HEK293 (cell line): Measurements from ENCODE around the gene ACTG1.

ENCODE experiments used
- CTCF ChIA-PET: fragments of 350-600 bp; formaldehyde crosslinking; extraction: SDS; loops from one replicate; lab custom pipeline; 2021; ENCODE audit warnings: antibody characterized with exemption; lab: Yijun Ruan, JAX
- POLR2A ChIA-PET: fragments of 300-600 bp; formaldehyde crosslinking; extraction: SDS; loops from one replicate; lab custom pipeline; 2020; ENCODE audit warnings: antibody characterized with exemption, inconsistent platforms; lab: Yijun Ruan, JAX
- H3K27ac ChIP-seq: fragments of 200-500 bp; sonication (Bioruptor generic); 2 replicates; pipeline ENCODE4 v1.5.1; 2014; ENCODE audit warnings: low read depth, low read length, control low read depth, inconsistent platforms; ENCODE audit errors: extremely low read depth
- H3K36me3 ChIP-seq, 2 experiments: fragments of 200-500 bp in 1 of 2; sonication (Bioruptor generic) in 1 of 2; 1 replicate in 1 of 2; 2 replicates in 1 of 2; pipeline ENCODE4 v1.5.1; 2014 to 2017; ENCODE audit warnings: inconsistent platforms in 2 of 2, low read length in 2 of 2; ENCODE audit not compliant: control insufficient read depth in 2 of 2, insufficient read depth in 1 of 2
- H3K4me1 ChIP-seq: fragments of 200-500 bp; sonication (Bioruptor generic); 2 replicates; pipeline ENCODE4 v1.5.1; 2014; ENCODE audit warnings: mild to moderate bottlenecking, low read length, inconsistent platforms; ENCODE audit not compliant: control insufficient read depth, insufficient read depth
- H3K4me3 ChIP-seq: 2 replicates; pipeline ENCODE4 v1.5.1; 2011; ENCODE audit warnings: low read depth, mild to moderate bottlenecking, control low read depth, low read length, moderate library complexity
- H3K9me3 ChIP-seq: fragments of 200-500 bp; sonication (Bioruptor generic); 2 replicates; pipeline ENCODE4 v1.5.1; 2014; ENCODE audit warnings: low read depth, low read length, inconsistent platforms; ENCODE audit not compliant: control insufficient read depth, insufficient read depth
- FEZF1 ChIP-seq: fragments of 450-650 bp; formaldehyde crosslinking; IDR thresholded peaks from 2 replicates; pipeline ENCODE4 v1.5.1; 2016; ENCODE audit warnings: missing biosample characterization, missing genetic modification characterization
- GLIS1 ChIP-seq: fragments of 450-650 bp; formaldehyde crosslinking; IDR thresholded peaks from 2 replicates; pipeline ENCODE4 v1.5.1; 2016; ENCODE audit warnings: missing biosample characterization, missing genetic modification characterization
- MZF1 ChIP-seq: fragments of 450-650 bp; formaldehyde crosslinking; IDR thresholded peaks from 2 replicates; pipeline ENCODE4 v1.5.1; 2017; ENCODE audit warnings: missing biosample characterization, missing genetic modification characterization, borderline replicate concordance
- PRDM1 ChIP-seq: fragments of 450-650 bp; formaldehyde crosslinking; IDR thresholded peaks from 2 replicates; pipeline ENCODE4; 2016; ENCODE audit warnings: missing biosample characterization, missing genetic modification characterization
- ZBTB1 ChIP-seq: fragments of 450-650 bp; formaldehyde crosslinking; IDR thresholded peaks from 2 replicates; pipeline ENCODE4 v1.5.1; 2016; ENCODE audit warnings: missing biosample characterization, missing genetic modification characterization
- ZBTB20 ChIP-seq: fragments of 450-650 bp; formaldehyde crosslinking; IDR thresholded peaks from 2 replicates; pipeline ENCODE4 v1.5.1; 2016; ENCODE audit warnings: missing biosample characterization, missing genetic modification characterization
- ZBTB7A ChIP-seq: fragments of 450-650 bp; formaldehyde crosslinking; IDR thresholded peaks from 2 replicates; pipeline ENCODE4 v1.5.1; 2016; ENCODE audit warnings: low read depth, missing biosample characterization, missing genetic modification characterization
- ZEB2 ChIP-seq: fragments of 450-650 bp; formaldehyde crosslinking; IDR thresholded peaks from 2 replicates; pipeline ENCODE4 v1.5.1; 2016; ENCODE audit warnings: missing biosample characterization, missing genetic modification characterization
- ZFP41 ChIP-seq: fragments of 450-650 bp; formaldehyde crosslinking; IDR thresholded peaks from 2 replicates; pipeline ENCODE4 v1.5.1; 2016; ENCODE audit warnings: missing biosample characterization, missing genetic modification characterization, borderline replicate concordance
- ZIC2 ChIP-seq: fragments of 450-650 bp; formaldehyde crosslinking; IDR thresholded peaks from 2 replicates; pipeline ENCODE4 v1.5.1; 2016; ENCODE audit warnings: missing biosample characterization, missing genetic modification characterization
- ZNF157 ChIP-seq: fragments of 450-650 bp; formaldehyde crosslinking; IDR thresholded peaks from 2 replicates; pipeline ENCODE4 v1.5.1; 2016; ENCODE audit warnings: missing biosample characterization, missing genetic modification characterization
- ZNF423 ChIP-seq: fragments of 450-650 bp; formaldehyde crosslinking; IDR thresholded peaks from 2 replicates; pipeline ENCODE4 v1.5.1; 2016; ENCODE audit warnings: missing biosample characterization, missing genetic modification characterization
- ZNF555 ChIP-seq: fragments of 450-650 bp; formaldehyde crosslinking; conservative IDR thresholded peaks from 2 replicates; pipeline ENCODE4 v1.5.1; 2017; ENCODE audit warnings: missing biosample characterization, mild to moderate bottlenecking, missing genetic modification characterization, inconsistent platforms
- ZNF596 ChIP-seq: fragments of 450-650 bp; IDR thresholded peaks from 2 replicates; pipeline ENCODE4 v1.5.0; 2018; ENCODE audit warnings: missing biosample characterization, mild to moderate bottlenecking, missing genetic modification characterization, moderate library complexity
- ZNF670 ChIP-seq: fragments of 450-650 bp; formaldehyde crosslinking; IDR thresholded peaks from 2 replicates; pipeline ENCODE4 v1.5.1; 2016; ENCODE audit warnings: missing biosample characterization, missing genetic modification characterization, low read depth
- ZNF792 ChIP-seq: fragments of 450-650 bp; formaldehyde crosslinking; IDR thresholded peaks from 2 replicates; pipeline ENCODE4 v1.5.1; 2016; ENCODE audit warnings: missing biosample characterization, missing genetic modification characterization
- TF ChIP-seq, protein P1 (sequence below): fragments of 450-650 bp; formaldehyde crosslinking; IDR thresholded peaks from 2 replicates; pipeline ENCODE4 v1.5.1; 2016; ENCODE audit warnings: missing biosample characterization, missing genetic modification characterization

The ACTG1 gene

DNA sequence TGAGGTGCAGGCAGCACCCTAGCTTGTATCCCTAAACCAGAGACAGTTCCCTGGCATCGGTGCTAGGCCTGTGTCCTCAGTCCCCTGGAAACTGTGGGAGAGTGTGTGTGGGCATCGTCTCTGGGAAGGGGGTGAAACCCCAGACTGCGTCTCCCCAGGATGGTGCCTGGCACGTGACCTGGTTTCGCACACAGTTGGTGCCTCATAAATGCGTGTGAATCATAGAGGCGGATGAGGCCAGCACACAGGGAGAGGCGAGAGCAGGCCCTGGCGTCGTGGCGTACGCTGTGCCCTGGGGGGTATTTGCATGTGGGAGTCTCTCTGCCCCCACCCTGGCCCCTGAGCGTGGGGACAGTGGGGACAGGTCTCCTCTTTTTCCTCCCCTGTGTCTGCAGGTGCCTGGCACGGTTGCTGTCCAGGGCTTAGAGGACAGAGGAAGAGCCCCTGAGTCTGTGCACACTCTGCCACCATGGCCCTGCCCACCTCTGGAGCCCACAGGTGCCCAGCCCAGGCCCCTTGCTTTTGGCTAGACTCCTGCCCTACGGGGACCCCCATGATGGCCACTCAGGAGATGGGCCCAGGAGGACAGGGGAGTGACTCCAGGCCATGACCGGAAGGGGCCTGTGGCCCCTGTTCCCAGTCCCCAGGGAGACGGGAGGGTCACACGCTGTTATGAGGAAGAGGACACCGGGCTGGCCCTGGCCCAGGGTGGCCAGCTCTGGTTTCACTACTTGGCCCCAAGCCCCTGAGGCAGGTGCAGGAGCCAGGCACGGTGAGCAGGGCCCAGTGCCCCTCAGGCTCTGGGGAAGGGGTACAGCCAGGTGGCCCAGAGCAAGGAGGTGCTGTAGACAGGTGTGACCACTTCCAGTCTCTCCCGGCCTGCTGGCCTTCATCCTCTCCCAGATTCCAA lies 14.3 kb upstream of the ACTG1 start:
- H3K36me3 ChIP-seq = no peaks in the 10 kb centered on the region
- H3K27ac ChIP-seq = no peak overlapping the region
- CTCF ChIA-PET = interaction anchor here (0.6 to 0.7 kb wide), 3 partner anchors 28 to 1309 kb away, joined by 3 to 5 read pairs (median 4); no protein-coding TSS in a partner anchor
- no peaks in the 10 kb centered on the region for H3K4me1 ChIP-seq
- POLR2A ChIA-PET = no interaction called here
- no peak overlapping the region for H3K4me3 ChIP-seq
- TF ChIP-seq ZNF792 (tag by site-specific recombination) = peak; percentile 73; the same call in 1 of the 2 replicates
- TF ChIP-seq ZNF596 = no peak
- 0 out of 2 replicates have a peak, but pooled peaks have one; percentile 13 for TF ChIP-seq GLIS1 (tag by site-specific recombination)
- H3K9me3 ChIP-seq = no peaks in the 10 kb centered on the region

DNA sequence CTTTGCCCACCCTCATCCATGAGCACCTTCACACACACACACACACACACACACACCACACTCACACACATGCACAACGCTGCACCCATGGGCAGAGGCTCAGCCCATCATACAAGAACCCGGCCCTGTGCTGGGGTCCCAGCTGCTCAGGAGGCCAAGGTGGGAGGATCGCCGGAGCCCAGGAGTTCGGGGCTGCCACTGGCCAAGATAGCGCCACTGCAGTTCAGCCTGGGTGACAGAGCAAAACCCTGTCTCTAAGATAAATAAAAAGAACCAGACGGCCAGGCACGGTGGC lies 12.2 kb upstream of the ACTG1 start:
- CTCF ChIA-PET = no interaction called here
- H3K9me3 ChIP-seq = no peaks in the 10 kb centered on the region

DNA sequence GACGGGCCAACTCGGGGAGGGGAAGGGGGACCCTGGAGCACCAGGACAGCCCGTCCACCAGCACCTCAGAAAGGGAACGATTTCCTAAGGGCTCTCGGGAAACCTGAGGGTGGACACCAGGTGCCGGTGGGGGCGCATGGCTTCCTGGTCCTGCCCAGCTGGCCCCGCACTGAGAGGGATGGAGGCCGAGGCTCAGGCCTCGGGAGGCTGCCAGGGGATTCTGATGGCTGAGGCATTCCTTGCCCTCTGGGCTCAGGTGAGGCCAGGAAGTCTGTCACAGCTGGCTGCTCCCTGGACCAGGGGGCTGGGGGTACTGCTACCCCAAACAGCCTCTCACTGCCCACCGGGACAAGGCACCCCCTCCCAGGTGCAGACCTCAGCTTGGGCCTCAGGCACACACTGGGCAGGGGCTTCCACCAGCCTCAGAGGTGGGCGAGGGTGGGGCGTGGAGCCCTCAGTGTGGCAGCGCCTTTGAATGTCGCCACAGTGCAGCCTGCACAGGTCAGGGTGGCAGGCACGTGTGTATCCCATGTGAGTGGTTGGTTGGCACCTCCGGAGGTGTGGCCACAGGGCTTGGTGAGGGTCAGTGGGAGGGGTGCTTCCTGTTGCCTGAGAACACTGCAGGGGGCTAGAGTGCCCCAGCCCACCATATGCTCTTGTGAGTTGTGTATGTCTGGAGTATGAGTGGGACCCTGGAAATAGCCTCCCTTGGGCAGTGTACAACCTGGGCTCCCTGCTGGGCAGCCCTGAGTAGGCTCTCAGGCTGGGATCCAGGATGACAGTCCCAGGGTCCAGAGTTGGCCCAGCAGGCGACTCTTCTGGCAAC lies 11.7 kb upstream of the ACTG1 start:
- no peak overlapping the region for H3K4me3 ChIP-seq
- CTCF ChIA-PET = no interaction called here

More for the DNA sequence above, 12.2 kb upstream of the ACTG1 start:
- H3K27ac ChIP-seq = no peak overlapping the region
- H3K4me1 ChIP-seq = no peaks in the 10 kb centered on the region; the same call in 1 of the 2 replicates
- TF ChIP-seq ZNF670 (tag by site-specific recombination) (no peak), ZNF423 (tag by site-specific recombination) (no peak), ZFP41 (tag by site-specific recombination) (no peak), ZEB2 (no peak), ZBTB1 (tag by site-specific recombination) (no peak), MZF1 (tag by site-specific recombination) (no peak), ZNF555 (tag by site-specific recombination) (no peak), PRDM1 (tag by site-specific recombination) (no peak), ZNF157 (no peak), ZBTB20 (tag by site-specific recombination) (no peak)
- no peaks in the 10 kb centered on the region for H3K36me3 ChIP-seq
- POLR2A ChIA-PET = no interaction called here
- H3K4me3 ChIP-seq = no peak overlapping the region

DNA sequence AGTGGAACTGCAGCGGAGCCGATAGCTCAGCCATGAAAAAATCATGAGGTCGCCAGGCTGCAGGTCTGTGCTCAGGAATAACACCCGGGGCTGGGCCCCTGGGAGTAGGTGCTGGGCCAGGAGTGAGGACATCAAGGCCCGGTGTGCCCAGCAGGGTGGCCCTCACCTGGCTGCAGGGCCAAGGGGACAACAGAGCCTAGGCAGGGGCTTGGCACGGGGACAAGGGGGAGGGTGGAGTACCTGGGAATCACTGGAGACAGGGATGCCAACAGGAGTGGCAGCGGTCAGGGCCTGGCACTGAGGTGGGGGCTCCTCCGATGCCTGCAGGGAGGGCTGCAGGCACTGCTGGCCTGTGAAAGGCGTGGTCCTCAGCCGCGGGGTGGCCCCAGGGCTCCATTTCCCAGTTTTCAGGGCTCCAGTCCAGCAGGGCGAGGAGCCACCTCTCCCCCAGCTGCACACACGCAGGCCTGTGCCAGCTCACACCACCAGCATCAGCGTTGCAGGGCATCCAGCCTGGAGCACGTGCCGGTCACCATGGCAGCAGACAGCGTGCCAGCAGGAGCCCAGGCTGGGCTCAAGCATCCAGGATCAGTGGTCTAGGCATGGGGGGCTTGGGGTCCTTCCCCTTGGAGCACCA lies 10.9 kb upstream of the ACTG1 start:
- H3K4me1 ChIP-seq = peaks cover 2% of the 10 kb centered on the region; the same call in 1 of the 2 replicates
- no peak for TF ChIP-seq ZBTB7A (tag by site-specific recombination)
- TF ChIP-seq, protein P1, sequence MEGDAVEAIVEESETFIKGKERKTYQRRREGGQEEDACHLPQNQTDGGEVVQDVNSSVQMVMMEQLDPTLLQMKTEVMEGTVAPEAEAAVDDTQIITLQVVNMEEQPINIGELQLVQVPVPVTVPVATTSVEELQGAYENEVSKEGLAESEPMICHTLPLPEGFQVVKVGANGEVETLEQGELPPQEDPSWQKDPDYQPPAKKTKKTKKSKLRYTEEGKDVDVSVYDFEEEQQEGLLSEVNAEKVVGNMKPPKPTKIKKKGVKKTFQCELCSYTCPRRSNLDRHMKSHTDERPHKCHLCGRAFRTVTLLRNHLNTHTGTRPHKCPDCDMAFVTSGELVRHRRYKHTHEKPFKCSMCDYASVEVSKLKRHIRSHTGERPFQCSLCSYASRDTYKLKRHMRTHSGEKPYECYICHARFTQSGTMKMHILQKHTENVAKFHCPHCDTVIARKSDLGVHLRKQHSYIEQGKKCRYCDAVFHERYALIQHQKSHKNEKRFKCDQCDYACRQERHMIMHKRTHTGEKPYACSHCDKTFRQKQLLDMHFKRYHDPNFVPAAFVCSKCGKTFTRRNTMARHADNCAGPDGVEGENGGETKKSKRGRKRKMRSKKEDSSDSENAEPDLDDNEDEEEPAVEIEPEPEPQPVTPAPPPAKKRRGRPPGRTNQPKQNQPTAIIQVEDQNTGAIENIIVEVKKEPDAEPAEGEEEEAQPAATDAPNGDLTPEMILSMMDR (tag by site-specific recombination) = 0 out of 2 replicates have a peak, but pooled peaks have one; percentile 28
- no peak overlapping the region for H3K27ac ChIP-seq
- H3K36me3 ChIP-seq = no peaks in the 10 kb centered on the region
- H3K4me3 ChIP-seq = no peak overlapping the region
- CTCF ChIA-PET = interaction anchor here (0.6 kb wide), 1 partner anchor 690 kb away, joined by 3 read pairs; no protein-coding TSS in a partner anchor
- POLR2A ChIA-PET = interaction anchor here (0.6 to 0.9 kb wide), 2 partner anchors 12 to 145 kb away, joined by 3 to 5 read pairs; no protein-coding TSS in a partner anchor
- H3K9me3 ChIP-seq = no peaks in the 10 kb centered on the region

More for the DNA sequence above, 11.7 kb upstream of the ACTG1 start:
- no peaks in the 10 kb centered on the region; the same call in 1 of the 2 replicates for H3K4me1 ChIP-seq
- no peaks in the 10 kb centered on the region for H3K9me3 ChIP-seq
- no peak for TF ChIP-seq FEZF1 (tag by site-specific recombination)
- TF ChIP-seq ZIC2 (tag by site-specific recombination) = peak; percentile 29
- POLR2A ChIA-PET = no interaction called here
- no peak overlapping the region for H3K27ac ChIP-seq
- no peaks in the 10 kb centered on the region for H3K36me3 ChIP-seq
